Measurements from ENCODE around the gene LOXL1. TPM values are rescaled to one million over a fixed set of nuclear protein-coding genes. Genes with fewer than 3 reads are reported as not detected.
"Not testable (repeated sequence)": the region's sequence is repeated elsewhere in the genome, so short reads cannot be mapped to it uniquely, and the experiment has no call there.

LOXL1 gene
- total and polyA plus RNA-seq, 10 of the 15 experiments (the other 5 are each of a cell fraction or from before 2014, with no cell fraction given) = 0.07 to 0.15 TPM; not detected in 8

- H3K27me3 ChIP-seq (replicated peaks in 1 of 2; ENCODE audit: control insufficient read depth in 2 of 2, insufficient read depth in 2 of 2, low read length in 1 of 2); H3K27ac ChIP-seq (ENCODE audit: control insufficient read depth, insufficient read depth); SMC1A ChIA-PET (ENCODE audit: uncharacterized antibody, unreplicated experiment); H3K4me1 ChIP-seq (ENCODE audit: control insufficient read depth, insufficient read depth, low read length); H3K9ac ChIP-seq (ENCODE audit: control insufficient read depth, insufficient read depth, low read length); H3K4me2 ChIP-seq (ENCODE audit: control insufficient read depth, insufficient read depth); FAIRE-seq; H3K4me3 ChIP-seq; H2AFZ ChIP-seq (ENCODE audit: control insufficient read depth, low read depth, low read length); H4K20me1 ChIP-seq (ENCODE audit: control insufficient read depth, insufficient read depth); H3K36me3 ChIP-seq (ENCODE audit: control insufficient read depth in 2 of 2, insufficient read depth in 2 of 2, low read length in 1 of 2); intact Hi-C loops (cut with micrococcal nuclease; ENCODE audit: unreplicated experiment); POLR2A ChIA-PET; RAD21 ChIA-PET (ENCODE audit: unreplicated experiment); DNase-seq (ENCODE audit: low read depth, low spot score); in situ Hi-C loops (cut with MboI); H3K79me2 ChIP-seq (ENCODE audit: control insufficient read depth, insufficient read depth, low read length); H3K9me3 ChIP-seq (replicated peaks; ENCODE audit: control insufficient read depth, insufficient read depth, low read length); ATAC-seq; BruUV-seq (replicated peaks): not testable (repeated sequence)
- CTCF ChIA-PET = interaction anchor here (0.6 kb wide), 1 partner anchor 27 kb away, joined by 7 read pairs; no protein-coding TSS in a partner anchor
- WGBS (ENCODE audit: insufficient coverage, insufficient replicate concordance, low lambda C conversion rate, missing lambda C conversion rate) = 50% methylated on average over 8 of the region's 8 CpGs
These were observed 12.3 kb downstream of the LOXL1 start for GRCh38 chr15:73938516-73938915.

- H4K20me1 ChIP-seq (ENCODE audit: control insufficient read depth, insufficient read depth) = no peaks in the 10 kb centered on the region
- H3K36me3 ChIP-seq (ENCODE audit: control insufficient read depth in 2 of 2, insufficient read depth in 2 of 2, low read length in 1 of 2) = no peaks in the 10 kb centered on the region
- no peak overlapping the region for H3K27ac ChIP-seq (ENCODE audit: control insufficient read depth, insufficient read depth)
- no peak overlapping the region for H3K4me2 ChIP-seq (ENCODE audit: control insufficient read depth, insufficient read depth)
- H3K79me2 ChIP-seq (ENCODE audit: control insufficient read depth, insufficient read depth, low read length) = no peaks in the 10 kb centered on the region
- SMC1A ChIA-PET (ENCODE audit: uncharacterized antibody, unreplicated experiment) = no interaction called here
- in situ Hi-C loops (cut with MboI) (no loop called here), intact Hi-C loops (cut with micrococcal nuclease; ENCODE audit: unreplicated experiment) (no loop called here)
- POLR2A ChIA-PET = no interaction called here
- no peak for DNase-seq (ENCODE audit: low read depth, low spot score)
- CTCF ChIA-PET = no interaction called here
- 8% methylated on average over 4 of the region's 4 CpGs for WGBS (ENCODE audit: insufficient coverage, insufficient replicate concordance, low lambda C conversion rate, missing lambda C conversion rate)
- no peak overlapping the region for H3K9ac ChIP-seq (ENCODE audit: control insufficient read depth, insufficient read depth, low read length)
- TF ChIP-seq SMARCA5 (IDR thresholded peaks at IDR 0.05) = no peak
- TF ChIP-seq NFXL1 (IDR thresholded peaks at IDR 0.05; ENCODE audit: borderline replicate concordance) = no peak
- no peak for TF ChIP-seq SMAD5 (IDR thresholded peaks at IDR 0.05; ENCODE audit: low read depth)
- TF ChIP-seq BRCA1 (IDR thresholded peaks at IDR 0.05; ENCODE audit: low read depth, low read length) = no peak
- no peak for TF ChIP-seq BCL3 (IDR thresholded peaks at IDR 0.05; ENCODE audit: borderline replicate concordance, insufficient read depth, low read depth, low read length, poor library complexity, severe bottlenecking)
- TF ChIP-seq SIX5 (IDR thresholded peaks at IDR 0.05; ENCODE audit: low read depth, low read length, severe bottlenecking) = no peak
- TF ChIP-seq SRF (IDR thresholded peaks at IDR 0.05; ENCODE audit: low read depth in 2 of 2, low read length in 2 of 2) = no peak
- no peak for TF ChIP-seq TBL1XR1 (IDR thresholded peaks at IDR 0.05; ENCODE audit: low read depth, low read length)
- TF ChIP-seq NR2C2 (IDR thresholded peaks at IDR 0.05; ENCODE audit: borderline replicate concordance, control insufficient read depth, insufficient read length, low read depth) = no peak
- no peak for TF ChIP-seq FOXM1 (IDR thresholded peaks at IDR 0.05; ENCODE audit: low read depth, low read length)
- TF ChIP-seq PAX5 (IDR thresholded peaks at IDR 0.05; ENCODE audit: borderline replicate concordance, low read depth, low read length) = no peak
- TF ChIP-seq PKNOX1 (IDR thresholded peaks at IDR 0.05) = no peak
- TF ChIP-seq HCFC1 (IDR thresholded peaks at IDR 0.05; ENCODE audit: low read length) = no peak
- no peak for TF ChIP-seq SMAD1 (IDR thresholded peaks at IDR 0.05; ENCODE audit: low read depth, partially characterized antibody)
- no peak for TF ChIP-seq NR2F1 (conservative IDR thresholded peaks at IDR 0.05)
- TF ChIP-seq ZZZ3 (IDR thresholded peaks at IDR 0.05; ENCODE audit: control insufficient read depth, insufficient read length, low read depth) = no peak
- no peaks in the 10 kb centered on the region for H3K4me1 ChIP-seq (ENCODE audit: control insufficient read depth, insufficient read depth, low read length)
- FAIRE-seq = no peak
- BruUV-seq (replicated peaks) = no TSS peak
- ATAC-seq = no peak
- RAD21 ChIA-PET (ENCODE audit: unreplicated experiment) = no interaction called here
- H3K4me3 ChIP-seq = no peak overlapping the region
- peaks cover 0 to 2% of the 10 kb centered on the region in 2 experiments; a peak in 3 of 4 replicates for H3K27me3 ChIP-seq (replicated peaks in 1 of 2; ENCODE audit: control insufficient read depth in 2 of 2, insufficient read depth in 2 of 2, low read length in 1 of 2)
- no peaks in the 10 kb centered on the region for H3K9me3 ChIP-seq (replicated peaks; ENCODE audit: control insufficient read depth, insufficient read depth, low read length)
- no peak overlapping the region for H2AFZ ChIP-seq (ENCODE audit: control insufficient read depth, low read depth, low read length)
These were observed 12.9 kb downstream of the LOXL1 start for GRCh38 chr15:73939138-73939537.
